Progenitor cell of endocrine pancreas (in vitro differentiated cells): Measurements from ENCODE around the gene RPS4Y2. TPM values are rescaled to one million over a fixed set of nuclear protein-coding genes. Genes with fewer than 3 reads are reported as not detected.

Experiments used
- DNase-seq: peaks from one replicate; pipeline ENCODE4 v3.0.0; 2021; ENCODE audit warnings: low spot score; ENCODE audit not compliant: unreplicated experiment
- H3K27ac Mint-ChIP-seq: 2 replicates; pipeline ENCODE4 v1.8.0; 2021; ENCODE audit warnings: mild to moderate bottlenecking, moderate library complexity, mixed read lengths
- H3K27me3 Mint-ChIP-seq: 2 replicates; pipeline ENCODE4 v1.8.0; 2021; ENCODE audit warnings: mixed read lengths
- H3K36me3 Mint-ChIP-seq: 2 replicates; pipeline ENCODE4 v1.8.0; 2022; ENCODE audit warnings: mixed read lengths; ENCODE audit not compliant: insufficient read depth
- H3K4me1 Mint-ChIP-seq: 2 replicates; pipeline ENCODE4 v1.8.0; 2021; ENCODE audit warnings: low read depth, mixed read lengths
- H3K4me3 Mint-ChIP-seq: 2 replicates; pipeline ENCODE4 v1.8.0; 2021; ENCODE audit warnings: low read depth, mild to moderate bottlenecking, moderate library complexity, mixed read lengths
- H3K9me3 Mint-ChIP-seq: 2 replicates; pipeline ENCODE4 v1.8.0; 2021; ENCODE audit warnings: low read depth, mixed read lengths
- CTCF ChIP-seq: fragments of 200-600 bp; sonication (generic); IDR thresholded peaks from one replicate; pipeline ENCODE4 v1.5.0; 2021; ENCODE audit warnings: antibody characterized with exemption, mild to moderate bottlenecking; ENCODE audit not compliant: unreplicated experiment
- long read RNA-seq: library from polyadenylated mRNA; unstranded; transcript quantifications from one replicate; pipeline ENCODE4 v2.0.0, GENCODE V29; 2020
- total RNA-seq: library from RNA; stranded (reverse); gene quantifications from 2 replicates; pipeline ENCODE4 v1.2.1, GENCODE V29; 2021

Gene RPS4Y2
- not detected in 2 replicates for total RNA-seq
- long read RNA-seq, result 0 reads

DNA sequence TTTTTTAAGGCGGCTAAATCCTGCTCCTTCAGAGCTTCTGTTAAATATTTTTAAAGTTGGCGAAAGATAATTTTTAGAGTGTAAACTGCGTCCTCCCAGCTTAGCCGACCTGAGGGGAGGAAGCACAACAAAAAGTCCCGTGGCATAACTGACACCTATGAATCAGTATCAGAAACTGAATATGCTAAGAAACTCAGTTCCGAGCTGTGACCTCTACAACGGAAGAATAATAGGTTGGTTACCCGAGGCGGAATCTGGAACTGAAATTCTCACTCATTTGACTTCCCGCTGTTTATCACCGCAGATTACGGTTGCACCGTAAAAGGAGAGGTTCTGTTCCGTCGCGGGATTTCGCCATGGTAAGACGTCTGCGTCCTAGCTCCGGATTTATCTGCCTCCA is at the start of gene RPS4Y2:
Gene RPS4Y2 (plus strand): TSS at position 301 of the 400 bp plus-strand sequence. CDS start 56 bp downstream, at position 357.
- DNase-seq, result no peak
- no peak for TF ChIP-seq CTCF
- no peaks in the 10 kb centered on the region for H3K4me1 Mint-ChIP-seq
- H3K36me3 Mint-ChIP-seq, result no peaks in the 10 kb centered on the region
- no peaks in the 10 kb centered on the region for H3K27me3 Mint-ChIP-seq
- no peaks in the 10 kb centered on the region for H3K9me3 Mint-ChIP-seq
- H3K4me3 Mint-ChIP-seq, result no peak within 1 kb of the TSS
- no peak within 1 kb of the TSS for H3K27ac Mint-ChIP-seq

- no peak for DNase-seq
- Mint-ChIP-seq H3K27me3 (no peaks in the 10 kb centered on the region), H3K4me3 (no peak overlapping the region), H3K4me1 (no peaks in the 10 kb centered on the region), H3K36me3 (no peaks in the 10 kb centered on the region), H3K27ac (no peak overlapping the region), H3K9me3 (no peaks in the 10 kb centered on the region)
- no peak for TF ChIP-seq CTCF
Measured at GRCh38 chrY:20714391-20714790, 41.5 kb upstream of the RPS4Y2 start.

GRCh38 chrY:20726184-20726907 is 29.6 kb upstream of the RPS4Y2 start:
- H3K9me3 Mint-ChIP-seq, result no peaks in the 10 kb centered on the region
- H3K36me3 Mint-ChIP-seq, result no peaks in the 10 kb centered on the region
- H3K27ac Mint-ChIP-seq, result no peak overlapping the region
- no peaks in the 10 kb centered on the region for H3K27me3 Mint-ChIP-seq
- DNase-seq, result no peak
- H3K4me1 Mint-ChIP-seq, result no peaks in the 10 kb centered on the region
- no peak for TF ChIP-seq CTCF
- H3K4me3 Mint-ChIP-seq, result no peak overlapping the region

- Mint-ChIP-seq H3K4me3 (no peak overlapping the region), H3K36me3 (no peaks in the 10 kb centered on the region), H3K27me3 (no peaks in the 10 kb centered on the region), H3K27ac (no peak overlapping the region), H3K9me3 (no peaks in the 10 kb centered on the region), H3K4me1 (no peaks in the 10 kb centered on the region)
- no peak for DNase-seq
- no peak for TF ChIP-seq CTCF
Measured at GRCh38 chrY:20735200-20735599, 20.7 kb upstream of the RPS4Y2 start.

DNA sequence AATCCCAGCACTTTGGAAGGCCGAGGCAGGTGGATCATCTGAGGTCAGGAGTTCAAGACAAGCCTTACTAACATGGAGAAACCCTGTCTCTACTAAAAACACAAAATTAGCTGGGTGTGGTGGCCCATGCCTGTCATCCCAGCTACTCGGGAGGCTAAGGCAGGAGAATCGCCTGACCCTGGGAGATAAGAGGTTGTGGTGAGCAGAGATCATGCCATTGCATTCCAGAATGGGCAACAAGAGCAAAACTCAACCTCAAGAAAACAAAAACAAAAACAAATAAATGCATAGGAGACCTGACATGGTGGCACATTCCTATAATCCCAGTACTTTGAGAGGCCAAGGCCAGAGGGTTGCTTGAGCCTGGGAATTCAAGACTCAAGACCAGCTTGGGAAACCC is 16.1 kb upstream of the RPS4Y2 start:
- H3K9me3 Mint-ChIP-seq, result no peaks in the 10 kb centered on the region
- H3K27ac Mint-ChIP-seq, result no peak overlapping the region
- H3K27me3 Mint-ChIP-seq, result no peaks in the 10 kb centered on the region
- TF ChIP-seq CTCF, result no peak
- H3K4me3 Mint-ChIP-seq, result no peak overlapping the region
- no peak for DNase-seq
- no peaks in the 10 kb centered on the region for H3K36me3 Mint-ChIP-seq
- no peaks in the 10 kb centered on the region for H3K4me1 Mint-ChIP-seq
